ENCODE results near the gene NAXE.
"Not testable (repeated sequence)": the region's sequence is repeated elsewhere in the genome, so short reads cannot be mapped to it uniquely, and the experiment has no call there.

NAXE gene

DNA sequence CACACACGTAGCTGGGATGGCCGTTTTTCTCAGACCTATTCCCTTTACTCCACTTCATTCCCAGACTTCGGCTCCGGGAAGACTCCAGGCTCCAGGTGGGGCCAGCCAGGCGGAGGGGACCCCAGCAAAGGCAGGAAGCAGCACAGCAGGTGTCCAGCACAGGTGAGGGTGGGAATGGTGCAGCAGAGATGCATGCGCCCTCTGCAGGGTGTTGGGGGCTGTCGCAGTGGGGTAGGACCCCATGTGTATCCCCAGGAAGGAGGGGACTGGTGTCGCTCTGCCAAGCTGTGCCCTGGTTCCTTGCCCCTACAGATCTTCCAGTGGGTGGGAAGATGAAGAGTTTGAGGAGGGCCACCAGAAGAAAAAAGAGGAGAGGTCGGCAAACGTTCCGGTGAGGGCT, 6.8 kb upstream of the NAXE start:
- peak; percentile 84 for DNase-seq
- H3K4me3 ChIP-seq (ENCODE audit: low read depth, low read length), result no peak overlapping the region
- H3K9me3 ChIP-seq (ENCODE audit: severe bottlenecking), result no peaks in the 10 kb centered on the region
- no peaks in the 10 kb centered on the region for H3K36me3 ChIP-seq
- TF ChIP-seq, protein P1, sequence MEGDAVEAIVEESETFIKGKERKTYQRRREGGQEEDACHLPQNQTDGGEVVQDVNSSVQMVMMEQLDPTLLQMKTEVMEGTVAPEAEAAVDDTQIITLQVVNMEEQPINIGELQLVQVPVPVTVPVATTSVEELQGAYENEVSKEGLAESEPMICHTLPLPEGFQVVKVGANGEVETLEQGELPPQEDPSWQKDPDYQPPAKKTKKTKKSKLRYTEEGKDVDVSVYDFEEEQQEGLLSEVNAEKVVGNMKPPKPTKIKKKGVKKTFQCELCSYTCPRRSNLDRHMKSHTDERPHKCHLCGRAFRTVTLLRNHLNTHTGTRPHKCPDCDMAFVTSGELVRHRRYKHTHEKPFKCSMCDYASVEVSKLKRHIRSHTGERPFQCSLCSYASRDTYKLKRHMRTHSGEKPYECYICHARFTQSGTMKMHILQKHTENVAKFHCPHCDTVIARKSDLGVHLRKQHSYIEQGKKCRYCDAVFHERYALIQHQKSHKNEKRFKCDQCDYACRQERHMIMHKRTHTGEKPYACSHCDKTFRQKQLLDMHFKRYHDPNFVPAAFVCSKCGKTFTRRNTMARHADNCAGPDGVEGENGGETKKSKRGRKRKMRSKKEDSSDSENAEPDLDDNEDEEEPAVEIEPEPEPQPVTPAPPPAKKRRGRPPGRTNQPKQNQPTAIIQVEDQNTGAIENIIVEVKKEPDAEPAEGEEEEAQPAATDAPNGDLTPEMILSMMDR (IDR thresholded peaks at IDR 0.05; ENCODE audit: low read depth, low read length), result peak; percentile 100
- H3K27me3 ChIP-seq (ENCODE audit: insufficient read depth, low read depth, severe bottlenecking), result no peaks in the 10 kb centered on the region
- peak overlapping the region; percentile 51 for H3K27ac ChIP-seq

DNA sequence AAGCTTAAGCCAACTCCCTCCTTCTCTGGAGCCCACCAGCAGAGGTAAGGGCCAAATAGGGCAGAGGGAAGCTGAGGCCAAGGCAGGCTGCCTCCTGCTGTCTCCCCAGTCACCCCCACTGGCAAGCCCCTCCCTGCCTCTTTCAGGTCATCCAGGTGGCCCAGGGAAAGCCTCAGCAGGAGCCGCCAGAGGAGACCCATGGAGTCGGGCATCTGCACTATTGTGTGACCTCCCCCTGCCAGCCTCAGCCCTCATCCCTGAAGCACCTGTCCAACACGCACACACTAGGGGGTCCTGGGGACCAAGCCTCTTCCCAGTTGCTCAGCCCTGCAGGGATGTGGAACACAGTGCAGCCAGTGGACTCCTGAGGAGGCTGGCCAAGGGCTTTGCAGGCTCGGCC, 5.3 kb upstream of the NAXE start:
- Histone ChIP-seq H3K4me3 (ENCODE audit: low read depth, low read length) (no peak overlapping the region), H3K27ac (no peak overlapping the region), H3K27me3 (ENCODE audit: insufficient read depth, low read depth, severe bottlenecking) (no peaks in the 10 kb centered on the region), H3K9me3 (ENCODE audit: severe bottlenecking) (no peaks in the 10 kb centered on the region), H3K36me3 (no peaks in the 10 kb centered on the region)
- DNase-seq, result no peak
- TF ChIP-seq, protein P1 (IDR thresholded peaks at IDR 0.05; ENCODE audit: low read depth, low read length), result no peak

DNA sequence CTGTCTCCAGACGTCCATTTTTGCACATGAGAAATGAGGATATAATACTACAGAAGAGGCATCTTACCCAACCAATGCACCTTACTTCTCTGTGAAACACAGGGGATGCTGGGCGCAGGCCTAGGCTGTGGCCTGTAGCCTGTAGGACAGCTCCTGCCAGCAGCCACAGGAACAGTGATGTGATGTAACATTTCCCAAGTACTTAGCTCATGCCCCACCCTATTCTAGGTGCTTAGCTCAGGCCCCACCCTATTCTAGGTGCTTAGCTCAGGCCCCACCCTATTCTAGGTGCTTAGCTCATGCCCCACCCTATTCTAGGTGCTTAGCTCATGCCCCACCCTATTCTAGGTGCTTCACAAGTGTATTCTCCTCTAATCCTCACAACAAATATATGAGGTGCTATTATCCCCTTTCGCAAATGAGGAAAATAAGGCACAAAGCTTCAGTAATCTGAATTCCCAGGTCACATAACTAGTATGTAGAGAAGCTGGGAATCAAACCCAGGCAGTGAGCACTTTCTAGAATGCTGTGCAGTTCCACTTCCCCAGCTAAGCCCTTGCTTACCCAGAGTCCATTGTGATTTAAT, 4.6 kb upstream of the NAXE start:
- TF ChIP-seq, protein P1 (IDR thresholded peaks at IDR 0.05; ENCODE audit: low read depth, low read length), result no peak
- no peaks in the 10 kb centered on the region for H3K9me3 ChIP-seq (ENCODE audit: severe bottlenecking)
- no peak overlapping the region for H3K27ac ChIP-seq
- no peak overlapping the region for H3K4me3 ChIP-seq (ENCODE audit: low read depth, low read length)
- no peaks in the 10 kb centered on the region for H3K27me3 ChIP-seq (ENCODE audit: insufficient read depth, low read depth, severe bottlenecking)
- no peaks in the 10 kb centered on the region for H3K36me3 ChIP-seq
- DNase-seq, result no peak

DNA sequence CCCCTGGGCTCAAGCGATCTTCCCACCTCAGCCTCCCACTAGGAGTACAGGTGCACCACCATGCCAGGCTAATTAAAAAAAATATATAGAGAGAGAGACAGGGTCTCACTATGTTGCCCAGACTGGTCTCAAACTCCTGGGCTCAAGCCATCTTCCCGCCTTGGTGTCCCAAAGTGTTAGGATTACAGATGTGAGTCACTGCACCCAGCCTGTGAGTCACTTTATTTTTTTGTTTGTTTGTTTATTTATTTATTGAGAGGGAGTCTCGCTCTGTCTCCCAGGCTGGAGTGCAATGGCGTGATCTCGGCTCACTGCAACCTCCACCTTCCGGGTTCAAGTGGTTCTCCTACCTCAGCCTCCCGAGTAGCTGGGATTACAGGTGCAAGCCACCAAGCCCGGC, 3.6 kb upstream of the NAXE start:
- H3K27me3 ChIP-seq (ENCODE audit: insufficient read depth, low read depth, severe bottlenecking); H3K27ac ChIP-seq; H3K9me3 ChIP-seq (ENCODE audit: severe bottlenecking); H3K4me3 ChIP-seq (ENCODE audit: low read depth, low read length); H3K36me3 ChIP-seq; DNase-seq: not testable (repeated sequence)

DNA sequence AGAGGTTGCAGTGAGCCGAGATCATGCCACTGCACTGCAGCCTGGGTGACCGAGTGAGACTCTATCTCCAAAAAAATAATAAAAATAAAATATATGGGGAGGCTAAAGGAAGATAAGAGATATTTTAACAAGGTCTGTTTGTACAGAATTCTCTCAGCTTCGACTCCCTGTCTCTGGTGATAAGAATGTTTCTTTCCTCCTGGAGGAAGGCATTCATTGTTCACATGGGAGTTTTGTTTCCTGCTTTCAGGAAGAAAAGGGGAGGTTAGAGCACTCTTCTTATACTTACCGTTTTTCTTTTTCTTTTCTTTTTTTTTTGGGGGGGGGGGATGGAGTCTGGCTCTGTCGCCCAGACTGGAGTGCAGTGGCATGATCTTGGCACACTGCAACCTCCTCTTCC, 2.0 kb upstream of the NAXE start:
- no peaks in the 10 kb centered on the region for H3K9me3 ChIP-seq (ENCODE audit: severe bottlenecking)
- H3K36me3 ChIP-seq, result peaks cover 22% of the 10 kb centered on the region
- TF ChIP-seq, protein P1 (IDR thresholded peaks at IDR 0.05; ENCODE audit: low read depth, low read length), result no peak
- no peaks in the 10 kb centered on the region for H3K27me3 ChIP-seq (ENCODE audit: insufficient read depth, low read depth, severe bottlenecking)
- no peak for DNase-seq
- H3K27ac ChIP-seq, result no peak overlapping the region
- no peak overlapping the region for H3K4me3 ChIP-seq (ENCODE audit: low read depth, low read length)

DNA sequence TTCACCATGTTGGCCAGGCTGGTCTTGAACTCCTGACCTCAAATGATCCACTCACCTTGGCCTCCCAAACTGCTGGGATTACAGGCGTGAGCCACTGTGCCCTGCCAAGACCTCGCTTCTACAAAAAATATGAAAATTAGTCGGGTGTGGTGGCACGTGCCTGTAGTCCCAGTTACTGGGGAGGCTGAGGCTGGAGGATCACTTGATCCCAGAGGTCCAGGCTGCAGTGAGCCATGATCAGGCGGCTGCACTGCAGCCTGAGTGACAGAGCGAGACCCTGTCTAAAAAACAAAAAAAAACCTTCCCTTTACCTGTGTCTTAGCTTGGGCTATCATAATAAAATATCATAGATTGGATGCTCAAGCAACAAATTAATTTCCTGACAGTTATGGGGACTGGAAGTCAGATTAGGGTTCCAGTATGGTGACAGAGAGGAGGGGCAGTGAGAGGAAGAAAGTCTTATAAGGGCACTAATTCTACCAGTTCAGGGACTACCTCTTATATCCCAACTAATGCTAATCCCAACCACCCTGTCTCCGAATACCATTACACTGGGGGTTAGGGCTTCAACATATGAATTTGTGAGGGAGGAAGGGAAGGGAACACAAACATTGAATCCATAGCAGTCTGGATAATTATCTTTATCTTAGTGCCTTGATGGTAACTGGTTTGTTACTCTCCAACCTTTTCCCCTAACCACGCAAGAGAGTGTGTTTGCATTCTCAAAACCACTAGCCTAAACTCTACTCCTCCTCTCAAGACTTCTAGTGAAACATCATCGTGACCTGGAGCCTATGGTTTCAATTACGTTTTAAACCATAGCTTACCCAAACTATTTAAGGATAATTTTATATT, 1.0 kb upstream of the NAXE start:
- TF ChIP-seq, protein P1 (IDR thresholded peaks at IDR 0.05; ENCODE audit: low read depth, low read length), result no peak
- no peaks in the 10 kb centered on the region for H3K27me3 ChIP-seq (ENCODE audit: insufficient read depth, low read depth, severe bottlenecking)
- H3K36me3 ChIP-seq, result peaks cover 32% of the 10 kb centered on the region
- DNase-seq, result no peak
- no peak overlapping the region for H3K27ac ChIP-seq
- peak overlapping the region; percentile 65 for H3K4me3 ChIP-seq (ENCODE audit: low read depth, low read length)
- H3K9me3 ChIP-seq (ENCODE audit: severe bottlenecking), result no peaks in the 10 kb centered on the region
